Measurements from ENCODE around the gene GSK3B.

GSK3B gene

GRCh38 chr3:119779731-119780383 lies 314.4 kb downstream of the GSK3B start:
- DNase-seq (ENCODE audit: low spot score): no peak

DNA sequence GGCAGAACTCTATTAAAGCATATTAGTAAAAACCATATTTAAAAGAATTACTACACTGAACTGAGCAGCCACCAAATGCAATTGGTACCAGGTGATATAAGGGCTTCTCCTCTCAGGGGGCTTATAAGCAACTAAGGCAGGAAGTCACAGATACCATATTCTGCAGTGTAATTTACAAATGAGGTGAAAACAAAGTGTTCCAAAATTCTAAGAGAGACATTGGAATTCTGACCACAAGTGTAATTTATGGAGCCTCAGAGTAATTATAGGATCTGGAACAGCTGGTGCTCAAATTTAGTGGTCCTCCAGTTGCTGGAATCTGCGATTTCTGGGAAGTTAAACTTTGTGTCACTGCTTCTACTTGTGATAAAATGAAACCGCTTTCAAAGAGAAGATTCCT lies 315.4 kb downstream of the GSK3B start:
- DNase-seq (ENCODE audit: low spot score): no peak

DNA sequence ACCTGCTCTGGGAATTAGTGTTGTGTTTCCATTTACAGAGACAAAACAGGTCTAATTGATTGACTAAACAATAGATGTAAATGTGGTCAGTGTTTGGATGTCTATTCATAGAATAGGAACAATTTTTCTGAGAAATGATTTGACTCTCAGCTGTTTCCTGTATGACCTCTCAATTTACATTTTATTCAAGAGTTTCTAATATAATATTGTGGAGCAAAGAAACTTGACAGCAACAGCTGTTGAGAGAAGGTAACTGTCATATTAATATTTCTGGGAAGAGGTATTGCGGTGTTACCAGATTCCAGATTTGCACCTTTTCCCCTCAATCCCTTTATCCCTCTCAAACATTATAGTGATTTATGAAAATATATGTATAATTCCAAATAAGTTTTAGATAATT lies 316.1 kb downstream of the GSK3B start:
- DNase-seq (ENCODE audit: low spot score): no peak

DNA sequence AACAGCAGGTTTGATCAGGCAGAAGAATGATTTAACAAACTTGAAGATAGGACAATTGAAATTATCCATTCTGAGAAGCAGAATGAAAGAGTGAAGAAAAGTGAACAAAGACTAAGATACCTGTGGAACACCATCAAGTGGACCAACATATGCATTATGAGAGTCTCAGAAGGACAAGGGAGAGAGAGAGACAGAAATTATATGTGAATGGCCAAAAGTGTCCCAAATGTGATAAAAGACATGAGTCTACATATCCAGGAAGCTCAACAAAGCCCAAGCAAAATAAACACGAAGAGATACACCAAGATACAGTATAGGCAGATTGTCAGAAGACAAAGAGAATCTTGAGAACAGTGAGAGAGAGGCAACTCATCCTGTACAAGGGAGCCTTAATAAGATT lies 317.9 kb downstream of the GSK3B start:
- no peak for DNase-seq (ENCODE audit: low spot score)

DNA sequence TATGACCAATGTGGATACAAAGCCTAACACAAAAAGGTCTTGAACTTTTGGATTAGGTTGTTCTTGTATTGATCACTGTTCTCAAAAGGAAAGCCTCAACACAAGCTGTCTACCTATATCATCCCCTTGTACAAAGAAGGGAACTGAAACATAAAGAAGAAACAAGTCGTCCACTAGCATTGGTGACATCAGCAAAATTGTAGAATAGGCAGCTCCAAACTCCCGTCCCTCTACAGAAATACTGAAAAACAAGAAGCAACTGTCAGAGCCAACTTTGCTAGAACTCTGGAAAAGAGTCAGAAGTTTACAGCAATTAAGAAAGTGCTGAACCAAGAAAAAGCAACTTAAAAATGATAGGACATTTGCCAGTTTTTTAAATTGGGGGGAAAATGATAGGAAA lies 319.8 kb downstream of the GSK3B start:
- no peak for DNase-seq (ENCODE audit: low spot score)

Data from AG20443 (cell line).